ENCODE measurements around the gene SEC24B.

SEC24B gene

GRCh38 chr4:109433205-109434006, at the start of gene SEC24B:
TSS of gene SEC24B (plus strand) at chr4:109433815. CDS start at chr4:109433870, 55 bp downstream.
- peak; percentile 68 for DNase-seq (ENCODE audit: low spot score)

- no peak for DNase-seq (ENCODE audit: low spot score)
These were observed 49.8 kb upstream of the SEC24B start for GRCh38 chr4:109383823-109384222.

GRCh38 chr4:109385260-109385659, 48.4 kb upstream of the SEC24B start:
- no peak for DNase-seq (ENCODE audit: low spot score)

GRCh38 chr4:109389369-109390114, 44.1 kb upstream of the SEC24B start:
- DNase-seq (ENCODE audit: low spot score), result no peak

- no peak for DNase-seq (ENCODE audit: low spot score)
These were observed 43.4 kb upstream of the SEC24B start for GRCh38 chr4:109390115-109390768.

- no peak for DNase-seq (ENCODE audit: low spot score)
These were observed 37.9 kb upstream of the SEC24B start for GRCh38 chr4:109395694-109396093.

DNA sequence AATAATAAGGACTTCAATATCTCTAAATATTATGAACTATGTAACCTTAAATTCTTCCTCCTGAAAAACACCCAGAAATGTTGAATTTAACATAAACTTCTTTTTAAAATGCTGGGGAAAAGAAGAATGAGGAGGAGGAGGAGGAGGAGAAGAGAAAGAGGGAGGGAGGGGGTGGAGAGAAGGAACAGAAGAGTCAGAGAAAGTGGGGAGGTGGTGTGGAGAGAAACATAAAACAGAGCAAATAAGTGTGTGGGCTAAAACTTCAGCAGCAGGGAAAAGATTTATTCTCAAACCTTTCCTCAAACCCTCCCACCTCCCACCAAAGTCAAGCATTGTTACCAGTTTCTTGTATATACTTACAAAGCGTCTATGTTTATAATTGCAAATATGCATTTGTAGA, 34.7 kb upstream of the SEC24B start:
- no peak for DNase-seq (ENCODE audit: low spot score)

DNA sequence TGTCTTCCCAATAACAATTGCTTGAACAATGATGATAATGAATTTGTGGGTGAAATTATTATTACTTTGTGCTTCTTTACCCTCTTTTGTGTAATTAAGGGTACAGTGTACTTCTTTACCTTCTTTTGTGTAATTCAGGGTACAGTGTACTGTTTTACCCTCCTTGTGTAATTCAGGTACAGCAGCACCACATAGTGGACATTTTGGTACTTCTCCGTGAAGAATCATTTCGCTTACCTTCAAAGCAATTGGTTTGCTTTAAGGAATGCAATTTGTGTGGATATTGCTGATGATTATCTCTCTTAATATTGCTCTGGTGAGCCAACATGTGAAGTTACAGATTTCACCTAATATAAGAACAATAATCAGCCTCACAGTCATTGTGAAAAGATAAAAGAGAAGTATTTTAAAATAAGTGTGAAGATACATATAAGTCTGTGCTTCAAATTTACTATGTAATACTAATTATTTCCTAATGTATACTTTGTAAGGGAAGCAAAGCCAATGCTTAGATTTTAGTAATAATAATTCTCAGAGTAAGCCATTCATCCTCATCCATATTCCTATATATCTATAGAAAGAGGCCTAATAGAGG, 27.2 kb upstream of the SEC24B start:
- DNase-seq (ENCODE audit: low spot score), result peak; percentile 41

- no peak for DNase-seq (ENCODE audit: low spot score)
These were observed 26.4 kb upstream of the SEC24B start for GRCh38 chr4:109407027-109407737.

DNA sequence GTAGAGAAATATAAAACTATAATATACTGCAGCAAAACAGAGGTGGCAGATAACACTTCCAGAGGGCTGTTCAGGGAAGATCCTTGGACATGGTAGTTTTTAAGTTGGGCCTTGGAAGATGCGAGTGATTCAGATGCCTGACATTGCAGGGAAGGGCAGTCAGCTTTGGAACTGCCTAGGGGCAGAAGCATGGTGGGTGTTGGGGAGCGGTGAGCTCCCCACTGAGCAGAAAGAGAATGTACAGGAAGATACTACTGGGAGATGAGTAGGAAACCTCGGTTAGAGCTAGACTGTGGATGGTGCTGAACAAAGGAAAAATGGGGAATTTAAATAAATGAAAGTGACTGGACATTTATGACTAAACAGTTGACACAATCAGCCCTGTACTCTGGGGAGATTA, 24.9 kb upstream of the SEC24B start:
- no peak for DNase-seq (ENCODE audit: low spot score)

DNA sequence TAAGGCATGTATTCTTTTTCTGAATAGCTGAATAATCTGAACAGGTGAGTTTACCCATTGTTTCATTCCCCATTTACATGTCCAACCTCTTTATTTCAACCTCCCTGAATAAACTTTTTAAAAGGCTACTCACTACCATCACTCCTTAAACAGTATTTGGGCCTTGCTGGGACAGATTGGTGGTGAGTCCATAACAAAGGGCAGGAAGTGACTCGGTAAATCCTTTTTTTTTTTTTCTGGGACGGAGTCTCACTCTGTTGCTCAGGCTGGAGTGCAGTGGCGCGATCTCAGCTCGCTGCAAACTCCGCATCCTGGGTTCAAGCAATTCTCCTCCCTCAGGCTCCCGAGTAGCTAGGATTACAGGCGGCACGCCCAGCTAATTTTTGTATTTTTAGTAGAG, 23.4 kb upstream of the SEC24B start:
- DNase-seq (ENCODE audit: low spot score), result no peak

DNA sequence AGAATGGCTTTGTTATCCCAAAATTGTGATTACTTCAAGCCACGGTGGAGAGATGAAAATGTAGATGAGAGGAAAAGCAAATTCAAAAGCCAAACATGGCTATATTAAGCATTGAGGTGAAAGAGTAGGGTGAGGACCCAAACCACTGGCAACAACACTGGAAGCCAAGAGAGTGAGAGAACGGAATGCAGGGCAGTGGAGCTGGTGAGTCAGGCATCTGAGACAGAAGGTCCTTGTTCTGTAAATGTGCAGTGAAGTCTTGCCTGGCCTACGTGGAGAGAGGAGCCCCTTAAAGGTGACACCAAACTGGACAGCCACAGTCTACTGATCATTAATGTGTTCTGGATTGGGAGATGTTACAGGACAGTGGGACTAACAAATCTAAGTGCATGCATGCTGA, 22.8 kb upstream of the SEC24B start:
- DNase-seq (ENCODE audit: low spot score), result no peak

GRCh38 chr4:109411964-109412363, 21.7 kb upstream of the SEC24B start:
- DNase-seq (ENCODE audit: low spot score), result no peak

GRCh38 chr4:109412776-109413175, 20.8 kb upstream of the SEC24B start:
- DNase-seq (ENCODE audit: low spot score), result no peak

- DNase-seq (ENCODE audit: low spot score), result no peak
These were observed 18.7 kb upstream of the SEC24B start for GRCh38 chr4:109414938-109415337.

DNA sequence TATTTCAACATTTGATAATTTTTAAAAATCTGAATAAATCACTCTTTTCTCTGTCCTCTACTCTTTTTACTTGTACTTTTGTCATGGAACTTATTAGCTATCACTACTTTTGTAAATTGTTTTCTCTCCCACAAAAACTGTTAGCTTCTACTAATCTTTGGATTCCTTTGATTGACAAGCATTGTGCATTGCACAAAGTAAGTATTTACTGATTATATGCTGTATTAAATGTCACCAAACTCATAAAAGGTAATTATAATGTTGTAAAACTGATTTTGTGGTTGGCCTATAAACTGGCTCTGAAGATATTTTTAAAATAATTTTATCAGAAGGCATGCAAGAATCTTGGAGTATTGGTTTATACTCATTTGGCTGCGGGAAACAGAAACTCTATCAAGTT, 15.0 kb upstream of the SEC24B start:
- no peak for DNase-seq (ENCODE audit: low spot score)

DNA sequence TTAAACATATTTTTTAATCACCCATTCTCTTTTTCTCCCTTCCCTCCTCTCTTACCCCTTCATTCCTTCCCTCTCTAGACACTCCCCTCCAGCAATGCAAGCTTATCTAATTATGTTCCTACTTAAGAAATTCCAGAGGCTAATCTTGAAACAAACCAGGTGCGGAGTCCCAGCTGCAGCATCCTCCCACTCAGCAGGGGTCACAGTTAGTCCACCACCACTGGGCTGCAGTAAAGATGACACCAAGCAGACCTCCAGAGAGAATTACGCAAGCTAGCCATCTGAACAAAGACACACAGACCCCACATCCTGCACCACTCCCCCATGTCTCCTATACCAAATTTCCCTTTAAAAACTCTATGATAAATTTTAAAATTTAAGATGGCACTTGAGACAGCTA, 13.9 kb upstream of the SEC24B start:
- no peak for DNase-seq (ENCODE audit: low spot score)

DNA sequence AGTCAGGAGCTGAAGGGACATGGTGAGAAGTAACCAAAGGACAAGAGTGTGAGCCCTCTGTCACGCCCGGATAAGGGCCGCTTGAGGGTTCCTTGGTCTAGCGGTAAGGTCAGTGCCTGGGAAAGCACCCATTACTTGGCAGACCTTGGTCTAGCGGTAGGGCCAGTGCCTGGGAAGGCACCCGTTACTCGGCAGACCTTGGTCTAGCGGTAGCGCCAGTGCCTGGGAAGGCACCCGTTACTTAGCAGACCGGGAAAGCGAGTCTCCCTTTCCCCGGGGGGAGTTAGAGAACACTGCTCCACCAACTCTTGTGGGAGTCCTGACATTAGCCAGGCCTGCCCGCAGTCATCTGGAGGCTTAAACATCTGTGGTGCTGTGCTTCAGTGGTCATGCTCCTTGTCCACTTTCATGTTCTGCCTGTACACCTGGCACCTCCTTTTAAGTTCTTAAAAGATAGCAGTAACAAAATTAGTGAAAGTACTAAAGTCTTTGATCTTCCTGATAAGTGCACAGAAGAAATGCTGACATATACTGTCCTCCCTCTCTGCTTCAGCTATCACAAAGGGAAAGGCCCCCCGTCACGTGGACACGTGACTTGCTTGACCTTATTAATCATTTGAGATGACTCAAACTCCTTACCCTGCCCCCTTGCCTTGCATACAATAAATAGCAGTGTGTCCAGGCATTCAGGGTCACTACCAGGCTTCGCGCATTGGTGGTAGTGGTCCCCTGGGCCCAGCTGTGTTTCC, 9.3 kb upstream of the SEC24B start:
- no peak for DNase-seq (ENCODE audit: low spot score)

- DNase-seq (ENCODE audit: low spot score), result no peak
These were observed 8.2 kb upstream of the SEC24B start for GRCh38 chr4:109425405-109425804.

DNA sequence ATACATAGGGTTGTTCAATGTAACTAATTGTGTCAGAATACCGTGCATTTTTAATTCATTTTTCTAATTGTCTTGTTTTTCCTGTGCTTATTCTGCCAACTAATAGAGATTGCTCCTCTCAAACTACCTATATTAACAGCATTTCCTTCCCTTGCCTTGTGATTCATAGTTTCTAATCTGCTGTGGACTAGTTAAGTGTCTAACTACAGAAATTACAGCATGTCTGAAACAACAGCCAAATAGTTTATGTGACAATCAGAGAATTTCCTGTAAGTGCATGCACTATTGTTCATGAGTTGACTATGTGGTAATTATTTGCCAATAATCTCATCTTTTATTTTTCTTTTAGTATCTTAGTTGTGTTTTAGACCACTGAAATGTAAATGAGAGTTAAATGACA, 4.1 kb upstream of the SEC24B start:
- no peak for DNase-seq (ENCODE audit: low spot score)

DNA sequence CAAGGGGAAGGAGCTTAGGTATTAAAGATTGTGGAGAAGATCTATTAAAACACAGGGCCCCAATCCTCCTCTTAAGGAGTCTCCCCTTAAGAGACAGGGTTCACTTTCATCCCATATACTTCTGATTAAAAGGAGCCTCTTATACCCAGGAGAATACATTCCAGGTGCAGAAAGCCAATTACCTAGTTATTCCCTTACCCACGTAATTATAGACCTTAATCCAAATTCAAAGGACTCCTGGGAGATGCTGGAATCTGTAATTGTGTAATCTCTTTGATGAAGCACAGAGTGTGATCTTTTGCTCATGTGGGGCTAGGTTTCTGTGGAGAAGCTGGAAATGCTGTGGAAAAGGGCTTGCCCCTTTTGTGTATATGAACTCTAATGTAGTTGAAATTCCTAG, 1.4 kb upstream of the SEC24B start:
- no peak for DNase-seq (ENCODE audit: low spot score)
